NOMO-1 treated with DMSO at 0.1 percent for 48 hours (cell line): ENCODE results near the gene SLC2A5.
"Not testable (repeated sequence)": the region's sequence is repeated elsewhere in the genome, so short reads cannot be mapped to it uniquely, and the experiment has no call there.

Experiments used
- DNase-seq: peaks from one replicate; lab custom pipeline; 2025; ENCODE audit not compliant: unreplicated experiment; lab: John Stamatoyannopoulos, UW

The SLC2A5 gene

DNA sequence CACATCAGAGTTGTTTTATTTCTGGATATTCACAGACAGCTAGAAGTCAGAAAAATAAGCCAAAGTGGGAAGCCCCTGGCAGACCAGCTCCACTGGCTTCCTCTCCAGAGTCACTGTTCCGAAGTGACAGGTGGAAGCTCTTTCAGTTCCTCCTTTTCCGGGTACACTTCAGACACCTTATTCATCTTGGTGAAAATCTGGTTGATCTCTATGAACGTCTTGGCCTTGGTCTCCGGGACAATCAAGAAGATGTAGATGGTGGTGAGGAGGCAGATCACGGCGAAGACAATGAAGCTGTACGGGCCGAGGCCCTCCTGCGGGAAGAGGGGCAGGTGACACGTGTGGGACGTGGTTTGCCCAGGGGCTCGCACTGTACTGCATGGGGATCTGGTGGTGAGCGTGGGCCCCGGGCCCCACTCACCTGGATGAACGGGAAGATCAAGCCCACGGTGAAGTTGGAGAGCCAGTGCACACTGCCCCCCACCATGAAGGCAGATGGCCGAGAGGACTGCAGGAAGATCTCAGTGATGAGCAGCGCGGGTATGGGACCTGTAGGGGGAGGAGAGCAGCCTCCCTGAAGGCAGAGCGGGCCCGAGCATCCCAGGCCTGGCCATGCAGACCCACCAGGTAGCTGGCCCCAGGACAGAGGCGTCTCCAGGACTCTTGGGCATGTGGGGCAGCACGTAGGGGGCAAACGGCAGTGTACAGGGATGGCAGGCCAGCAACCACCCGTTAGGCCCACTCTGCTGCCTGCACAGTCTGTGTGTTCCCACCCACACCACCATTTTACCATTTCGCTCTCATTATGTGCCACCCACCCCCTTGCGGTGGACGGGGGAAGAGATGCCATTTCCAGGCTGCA, 31.7 kb downstream of the SLC2A5 start:
- no peak for DNase-seq

DNA sequence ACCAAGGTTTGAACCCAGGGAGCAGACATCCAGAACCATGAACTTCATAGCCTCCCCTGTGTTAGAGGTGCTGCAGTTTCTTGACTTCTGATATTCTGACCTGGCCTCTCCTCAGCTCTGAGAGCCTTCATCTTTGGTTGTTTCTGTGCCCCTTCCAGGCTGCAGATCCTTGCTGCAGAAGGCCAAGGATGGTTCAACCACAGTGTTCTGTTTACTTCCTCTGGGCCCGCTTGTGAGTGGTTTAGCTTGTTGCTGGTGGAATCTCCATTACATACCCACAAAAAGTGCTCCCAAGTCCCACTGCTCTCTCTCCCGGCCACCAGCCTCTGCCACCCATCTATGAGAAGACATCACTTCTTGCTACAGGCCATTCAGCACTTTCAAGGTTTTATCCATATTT, 34.2 kb downstream of the SLC2A5 start:
- DNase-seq = no peak

DNA sequence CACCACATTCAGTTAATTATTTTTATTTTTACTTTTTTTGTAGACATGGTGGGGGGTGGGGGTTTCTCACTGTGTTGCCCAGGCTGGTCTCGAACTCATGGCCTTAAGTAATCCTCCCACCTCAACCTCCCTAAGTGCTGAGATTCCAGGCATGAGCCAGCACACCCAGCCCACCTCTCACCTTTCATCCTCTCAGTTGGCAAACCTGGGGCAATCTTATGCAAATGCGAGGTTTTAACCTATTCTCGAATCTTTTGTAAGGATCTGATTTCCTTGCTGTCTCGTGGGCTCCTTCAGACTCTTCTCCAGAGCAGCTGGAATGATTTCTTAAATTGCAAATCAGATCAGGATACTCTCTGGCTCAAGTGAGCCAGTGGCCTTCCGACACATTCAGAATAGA, 36.1 kb downstream of the SLC2A5 start:
- DNase-seq = no peak

DNA sequence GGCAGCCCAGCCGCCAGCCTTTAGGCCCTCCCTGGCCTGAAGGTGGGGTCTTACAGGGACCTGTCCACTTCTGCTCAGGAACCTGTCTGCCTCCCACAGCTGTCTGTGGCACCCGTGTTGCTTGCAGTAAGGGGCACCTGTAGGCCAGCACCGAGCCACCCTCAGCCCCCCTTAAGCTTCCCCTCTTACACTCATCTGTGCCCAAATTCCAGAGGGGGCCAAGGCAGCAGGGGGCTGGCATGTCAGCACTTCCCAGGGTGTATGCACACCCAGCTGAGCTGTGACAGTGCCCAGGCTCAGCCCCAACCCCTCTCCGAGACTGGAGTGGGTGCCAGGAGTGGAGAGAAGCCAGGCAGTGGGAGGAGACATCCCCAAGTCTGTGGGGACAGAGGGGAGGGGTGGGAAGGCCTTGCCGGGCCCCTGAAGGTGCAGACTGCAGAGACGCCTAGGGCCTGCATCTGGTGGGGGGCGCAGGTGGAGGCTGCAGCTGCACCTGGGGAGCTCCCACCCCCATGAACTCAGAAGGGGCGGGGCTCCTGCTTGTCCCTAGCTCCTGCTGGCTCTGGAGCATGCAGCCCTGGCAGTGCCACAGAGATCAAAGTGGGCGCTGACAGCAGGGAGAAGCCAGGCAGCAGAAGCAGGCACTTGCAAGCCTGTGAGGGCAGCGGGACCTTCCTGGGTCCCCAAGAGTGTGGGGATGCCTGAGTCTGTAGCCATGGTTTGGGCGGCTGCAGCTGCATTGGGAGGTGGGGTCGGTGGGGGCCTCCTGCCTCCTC, 37.8 kb downstream of the SLC2A5 start:
- no peak for DNase-seq

DNA sequence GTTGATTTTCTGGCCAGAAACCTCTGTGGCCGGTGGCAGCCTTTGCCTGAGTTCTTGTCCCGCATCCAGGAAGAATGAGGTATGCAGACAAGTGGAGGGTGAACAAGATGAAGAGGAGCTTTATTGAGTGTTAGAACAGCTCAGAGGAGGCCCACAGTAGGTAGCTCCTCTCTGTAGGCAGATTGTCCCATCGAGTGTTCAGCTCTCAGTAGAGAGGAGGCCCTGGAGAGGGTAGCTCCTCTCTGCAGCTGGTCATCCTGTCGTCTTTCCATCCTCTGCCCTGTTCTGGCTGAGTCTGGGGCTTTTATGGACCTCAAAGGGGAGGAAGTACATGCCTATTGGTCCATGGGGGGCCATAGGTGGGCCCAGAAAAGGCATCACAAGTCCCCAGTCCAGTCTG, 38.4 kb downstream of the SLC2A5 start:
- DNase-seq = not testable (repeated sequence)

DNA sequence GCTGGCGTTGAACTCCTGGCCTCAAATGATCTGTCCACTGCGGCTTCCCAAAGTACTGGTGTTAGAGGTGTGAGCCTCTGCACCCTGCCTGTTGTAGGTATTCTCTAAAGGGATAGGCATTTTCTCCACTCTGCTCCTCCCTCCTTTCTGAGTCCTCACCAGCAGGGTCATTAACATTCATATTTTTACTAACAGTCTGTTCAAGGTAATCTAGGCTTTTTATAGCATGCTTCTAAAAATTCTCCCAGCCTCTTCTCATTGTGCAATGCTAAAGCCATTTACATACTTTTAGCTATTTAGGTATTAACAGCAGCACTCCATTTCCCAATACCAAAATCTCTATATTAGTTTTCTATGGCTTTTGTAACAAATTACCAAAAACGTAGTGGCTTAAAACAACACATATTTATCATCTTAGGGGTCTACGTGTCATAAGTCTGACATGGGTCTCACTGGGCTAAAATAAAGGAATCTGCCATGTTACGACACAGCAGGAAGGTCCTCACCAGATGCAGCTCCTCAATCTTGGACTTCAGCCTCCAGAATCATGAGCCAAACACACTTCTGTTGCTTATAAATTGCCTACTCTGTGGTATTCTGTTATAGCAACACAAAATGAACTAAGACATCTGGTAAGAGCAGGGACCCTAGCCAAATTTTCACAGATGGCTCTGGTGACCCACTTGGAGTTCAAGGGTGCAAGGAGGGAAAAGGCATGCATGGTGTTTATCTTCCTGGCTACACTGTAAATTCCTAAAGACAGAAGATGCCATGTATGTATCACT, 40.3 kb downstream of the SLC2A5 start:
- peak; percentile 28 for DNase-seq

DNA sequence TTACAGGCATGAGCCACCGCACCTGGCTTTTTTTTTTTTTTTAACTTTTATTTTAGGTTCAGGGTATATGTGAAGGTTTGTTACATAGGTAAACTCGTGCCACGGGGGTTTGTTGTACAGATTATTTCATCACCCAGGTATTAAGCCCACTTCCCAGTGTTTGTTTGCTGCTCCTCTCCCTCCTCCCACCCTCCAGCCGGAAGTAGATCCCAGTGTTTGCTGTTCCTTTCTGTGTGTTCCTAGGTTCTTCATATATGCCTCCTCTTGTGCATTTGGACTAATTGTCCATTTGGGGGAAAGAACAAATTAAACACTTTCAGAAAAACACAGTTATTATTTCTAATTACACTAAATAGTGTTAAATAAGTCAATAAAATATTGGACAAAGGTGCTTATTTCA, 42.1 kb downstream of the SLC2A5 start:
- DNase-seq = no peak

DNA sequence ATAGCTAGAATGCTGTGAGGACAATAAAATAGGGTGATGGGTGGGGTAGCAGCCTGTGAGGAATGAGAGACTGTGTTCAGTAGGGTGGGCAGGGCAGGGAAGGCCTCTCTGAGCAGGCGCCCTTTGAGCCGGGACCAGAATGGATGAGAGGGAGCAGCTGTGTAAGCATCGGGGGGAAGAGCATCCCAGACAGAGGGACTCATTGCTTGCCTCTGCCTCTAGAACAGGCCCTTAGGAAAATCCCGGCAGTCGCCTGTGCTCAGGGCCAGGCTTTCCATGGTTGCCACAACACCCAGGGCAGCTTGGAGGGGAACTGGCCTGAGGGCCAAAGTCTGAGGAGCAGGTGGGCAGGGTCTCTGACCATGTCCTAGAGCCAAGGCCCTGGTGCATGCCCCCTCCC, 44.0 kb downstream of the SLC2A5 start:
- DNase-seq = no peak

DNA sequence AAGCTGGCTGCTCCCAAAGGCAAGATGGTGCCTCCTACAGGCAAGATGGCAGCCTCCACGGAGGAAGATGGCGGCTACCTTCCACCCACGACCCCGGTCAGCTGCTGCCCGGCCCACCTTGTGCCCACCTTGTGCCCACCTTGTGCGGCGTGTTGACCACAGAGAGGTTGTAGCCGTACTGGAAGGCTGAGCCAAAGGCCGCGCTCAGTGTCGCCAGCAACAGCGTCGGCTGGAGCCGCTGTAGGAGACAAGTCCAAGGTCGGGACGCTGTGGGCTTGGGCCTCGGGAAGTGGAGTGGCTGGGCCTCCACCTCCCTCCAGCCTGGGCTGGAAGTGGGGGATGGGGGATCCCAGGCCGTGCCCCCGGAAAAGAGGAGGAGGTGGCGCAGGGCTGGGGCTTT, 44.6 kb downstream of the SLC2A5 start:
- no peak for DNase-seq

DNA sequence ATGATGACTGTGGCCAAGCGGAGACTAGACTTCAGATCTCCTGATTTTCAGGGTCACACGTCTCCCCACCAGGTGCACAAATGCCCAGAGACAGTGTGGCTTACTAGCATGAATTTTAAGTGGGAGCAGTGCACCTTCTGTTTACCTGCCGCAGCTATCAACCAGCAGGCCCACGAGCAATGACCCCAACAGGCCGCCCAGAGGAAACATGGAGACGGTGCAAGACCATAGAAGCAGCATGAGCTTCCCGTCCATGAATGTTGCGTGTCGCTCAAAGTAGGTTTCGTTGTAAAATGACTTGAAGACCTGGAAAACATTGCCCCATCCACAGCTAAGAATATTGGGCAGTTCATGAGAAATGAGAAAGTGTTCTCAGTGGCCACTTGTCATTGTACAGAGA, 46.7 kb downstream of the SLC2A5 start:
- no peak for DNase-seq

DNA sequence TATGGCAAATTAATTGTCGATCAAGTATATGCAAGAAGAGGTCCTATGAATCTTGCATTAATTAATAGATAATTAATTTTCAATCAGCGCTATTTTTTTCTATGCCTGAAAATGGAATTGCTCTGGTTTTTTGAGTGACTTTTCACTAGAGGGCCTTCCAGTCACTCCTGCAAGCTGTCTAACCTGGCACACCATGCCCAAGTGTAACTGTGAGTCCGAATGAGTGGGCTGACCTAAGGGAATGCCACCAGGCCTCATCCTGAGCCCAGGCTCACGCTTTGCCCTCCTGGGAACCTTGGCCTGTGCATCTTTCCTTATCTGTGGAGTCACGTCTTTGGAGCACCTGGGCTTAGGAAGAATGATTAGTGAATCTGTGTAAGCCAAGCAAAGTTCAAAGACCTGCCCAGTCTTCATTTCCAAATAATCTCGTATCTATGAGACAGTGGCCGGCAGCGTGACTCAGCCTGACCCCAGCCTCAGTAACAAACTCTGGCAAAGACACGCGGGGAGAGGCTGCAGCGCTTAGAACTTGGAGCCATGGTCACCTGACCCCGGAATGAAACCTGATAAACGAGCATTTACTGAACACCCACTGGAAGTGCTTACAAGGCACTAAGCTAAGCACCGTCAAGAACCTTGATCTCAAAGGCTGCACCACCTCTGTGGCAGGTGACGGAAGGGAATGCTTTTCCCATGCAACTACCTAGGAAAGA, 47.3 kb downstream of the SLC2A5 start:
- not testable (repeated sequence) for DNase-seq

DNA sequence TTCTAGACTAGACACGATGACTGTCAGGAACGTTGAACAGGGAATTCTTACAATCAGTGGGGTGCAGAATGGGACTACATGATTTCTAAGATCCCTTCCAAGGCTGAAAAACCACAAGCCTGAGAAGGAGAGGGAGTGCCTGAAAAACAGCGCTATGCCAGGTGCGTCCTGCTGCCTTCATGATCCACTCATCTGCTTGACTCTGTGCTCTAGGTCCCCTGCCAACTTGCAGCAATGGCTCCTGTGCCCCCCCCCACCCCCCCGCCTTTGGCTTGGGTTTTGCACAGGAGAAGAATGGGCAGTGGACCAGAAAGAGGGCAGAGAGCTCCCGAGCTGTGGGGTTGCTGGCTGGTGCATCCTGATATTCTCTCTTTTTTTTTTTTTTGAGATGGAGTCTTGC, 49.1 kb downstream of the SLC2A5 start:
- DNase-seq = no peak

DNA sequence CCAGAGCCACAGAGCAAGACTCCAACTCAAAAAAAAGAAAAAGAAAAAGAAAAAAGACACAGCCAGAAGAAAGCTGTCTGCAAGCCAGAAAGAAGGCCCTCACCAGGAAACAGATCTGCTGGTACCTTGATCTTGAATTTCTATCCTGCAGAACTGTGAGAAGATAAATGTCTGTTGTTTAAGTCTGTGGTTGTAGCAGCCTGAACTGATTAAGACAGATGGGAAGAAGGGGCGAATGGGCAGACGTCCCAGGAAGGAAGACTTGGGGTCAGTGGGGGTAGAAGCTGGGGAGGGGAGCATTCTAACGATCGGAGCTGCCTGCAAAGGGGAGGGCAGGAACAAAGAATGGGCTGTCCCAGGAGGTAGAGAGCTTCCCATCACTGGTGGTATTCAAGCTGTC, 49.5 kb downstream of the SLC2A5 start:
- DNase-seq = no peak

DNA sequence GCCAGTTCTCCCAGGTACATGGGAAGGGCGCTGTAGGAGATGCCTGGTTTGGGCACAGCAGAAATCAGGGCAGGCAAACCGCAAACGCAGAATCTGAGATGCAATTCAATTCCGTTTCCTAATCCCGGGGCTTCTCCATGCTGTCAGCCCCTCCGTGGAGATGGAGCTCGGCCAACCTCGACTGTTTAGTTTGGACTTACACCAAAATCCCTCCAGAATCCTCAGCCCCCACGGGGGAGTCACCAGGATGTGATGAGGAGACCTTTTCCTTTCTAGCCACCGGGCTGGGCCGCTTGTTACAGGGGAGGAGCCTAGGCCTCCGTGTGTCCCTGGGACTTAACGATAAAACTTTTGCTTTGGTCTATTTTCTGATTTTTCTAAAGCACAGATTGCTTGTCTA, 51.1 kb downstream of the SLC2A5 start:
- no peak for DNase-seq

DNA sequence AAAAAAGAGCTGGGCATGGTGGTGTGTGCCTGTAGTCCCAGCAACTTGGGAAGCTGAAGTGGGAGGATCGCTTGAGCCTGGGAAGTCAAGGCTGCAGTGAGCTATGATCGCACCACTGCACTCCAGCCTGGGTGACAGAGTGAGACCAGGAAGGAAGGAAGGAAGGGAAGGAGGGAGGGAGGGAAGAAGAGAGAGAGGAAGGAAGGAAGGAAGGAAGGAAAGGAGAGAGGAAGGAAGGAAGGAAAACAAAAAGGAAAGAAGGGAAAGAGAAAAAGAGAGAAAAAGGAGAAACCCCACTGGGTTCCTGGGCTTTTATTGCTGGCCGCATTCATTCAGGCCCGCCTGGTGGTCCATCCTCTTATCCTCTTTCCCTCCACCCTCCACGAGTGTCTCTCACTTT, 53.0 kb downstream of the SLC2A5 start:
- DNase-seq = no peak

DNA sequence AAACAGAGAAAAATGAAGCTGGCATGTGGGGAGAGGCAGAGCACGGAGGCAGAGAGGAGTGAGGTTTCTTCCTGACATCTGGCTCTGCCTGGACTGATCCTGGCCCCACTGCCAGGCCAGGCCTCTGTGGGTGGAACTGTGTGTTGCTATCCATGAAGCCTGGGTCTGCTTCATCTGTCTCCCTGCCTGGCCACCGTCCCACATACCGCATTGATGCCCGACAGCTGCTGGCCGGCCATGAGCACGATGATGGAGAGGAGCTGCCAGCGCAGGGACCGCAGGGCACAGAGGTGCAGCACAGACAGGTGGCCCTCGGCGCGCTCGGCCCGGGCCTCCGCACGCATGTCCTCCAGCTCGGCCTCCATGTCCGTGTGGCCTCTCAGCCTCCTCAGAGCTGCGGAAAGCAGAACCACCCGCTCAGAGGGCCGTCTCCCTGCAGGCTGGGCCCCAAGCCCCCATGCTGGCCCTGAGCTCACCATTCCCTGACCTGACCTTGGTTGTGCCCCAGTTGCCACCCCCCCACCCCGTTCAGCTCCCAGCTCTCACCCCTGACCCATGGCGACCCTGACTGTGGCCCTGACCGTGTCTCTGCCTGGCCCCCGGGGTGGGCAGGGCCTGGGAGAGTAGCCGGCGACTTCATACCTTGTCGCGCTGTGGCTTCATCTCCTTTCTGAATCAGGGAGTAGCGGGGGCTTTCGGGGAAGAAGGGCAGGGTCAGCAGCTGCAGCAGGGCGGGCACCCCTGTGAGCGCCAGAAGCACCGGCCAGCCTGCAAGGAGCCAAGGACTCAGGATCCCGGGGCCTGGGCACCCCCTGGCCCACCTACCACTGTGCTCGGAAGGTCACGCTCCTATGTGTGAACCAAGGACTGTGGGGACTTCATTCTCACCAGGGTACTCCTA, 54.7 kb downstream of the SLC2A5 start:
- DNase-seq = no peak

DNA sequence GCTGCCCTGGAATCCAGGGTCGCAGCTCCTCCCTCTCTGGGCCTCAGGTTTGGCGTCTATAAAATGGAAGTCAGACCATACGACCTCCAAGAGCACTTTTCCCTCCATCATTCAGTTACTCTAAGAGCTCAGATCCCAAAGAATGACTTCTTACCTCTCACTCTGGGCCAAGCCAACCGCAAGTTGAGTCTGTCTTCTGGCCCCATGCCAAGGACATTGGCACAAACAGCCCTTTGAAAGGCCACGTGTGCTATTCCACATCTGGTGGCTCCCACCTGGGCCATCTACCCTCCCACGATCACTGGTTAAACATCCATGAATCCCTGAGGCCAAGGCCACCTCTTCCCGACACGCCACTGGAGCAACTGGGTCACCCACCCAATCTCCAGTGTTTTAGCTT, 55.6 kb downstream of the SLC2A5 start:
- no peak for DNase-seq

DNA sequence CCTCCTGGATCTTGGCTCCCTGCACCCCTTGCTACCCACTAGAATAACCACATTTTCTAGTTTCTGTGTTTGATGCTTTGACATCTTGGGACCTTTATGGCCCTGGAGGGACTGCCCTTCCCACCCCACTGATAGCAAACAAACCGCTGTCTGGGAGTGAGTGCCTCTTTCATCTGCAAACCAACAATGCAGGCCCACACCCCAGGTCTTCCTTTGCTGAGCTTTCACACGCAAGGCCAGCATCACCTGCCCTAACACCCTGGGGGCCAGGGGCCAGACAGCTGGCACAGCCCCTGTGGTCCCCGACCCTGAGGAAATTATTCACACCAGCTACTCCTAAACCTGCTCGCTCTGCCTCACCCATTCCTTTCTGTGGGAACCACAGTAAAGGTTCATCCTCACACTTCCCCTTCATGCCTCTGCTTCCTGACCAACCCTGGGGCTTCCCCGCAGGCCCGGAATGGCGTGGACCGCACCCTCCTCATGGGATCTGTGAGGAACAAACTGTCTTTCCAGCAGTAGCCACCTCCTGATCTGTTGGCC, 58.6 kb downstream of the SLC2A5 start:
- DNase-seq = no peak

DNA sequence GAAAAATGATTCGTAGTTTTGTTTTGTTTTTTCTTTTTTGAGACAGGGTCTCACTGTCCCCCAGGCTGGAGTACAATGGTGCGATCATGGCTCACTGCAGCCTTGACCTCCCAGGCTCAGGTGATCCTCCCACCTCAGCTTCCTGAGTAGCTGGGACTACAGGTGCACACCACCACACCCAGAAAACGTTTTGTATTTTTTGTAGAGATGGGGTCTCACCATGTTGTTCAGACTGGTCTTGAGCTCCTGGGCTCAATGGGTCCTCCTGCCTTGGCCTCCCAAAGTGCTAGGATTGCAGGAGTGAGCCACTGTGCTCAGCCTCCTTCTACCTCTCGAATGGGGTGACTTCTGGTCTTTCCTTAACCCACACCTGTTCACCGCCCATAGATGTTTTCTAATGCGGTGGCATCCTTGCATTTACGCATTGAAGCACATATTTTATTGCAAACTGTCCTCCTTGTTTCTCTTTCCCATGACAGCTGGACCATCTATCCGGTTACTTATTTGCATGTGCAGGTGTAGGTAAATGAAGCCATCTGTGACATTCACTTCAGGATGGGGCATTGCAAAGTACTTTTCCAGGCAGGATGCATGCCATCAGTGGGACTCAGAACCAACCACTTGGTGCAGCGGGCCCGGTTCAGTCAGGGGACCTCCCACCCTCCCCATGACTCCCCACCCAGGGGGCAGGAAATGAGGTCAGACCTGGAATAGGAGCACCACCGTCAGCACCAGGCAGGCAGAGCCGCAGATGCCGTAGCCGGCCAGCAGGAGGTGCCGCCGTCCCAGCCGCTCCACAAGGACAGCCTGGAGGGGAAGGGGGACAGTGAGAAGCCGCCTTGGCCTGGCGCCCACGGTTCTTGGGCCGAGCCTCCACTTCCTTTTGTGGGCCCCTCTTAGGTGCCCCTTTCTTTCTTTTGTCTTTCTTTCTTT, 59.7 kb downstream of the SLC2A5 start:
- DNase-seq = peak; percentile 1
